ENCODE results near the gene RIMS3.
"Not testable (repeated sequence)": the region's sequence is repeated elsewhere in the genome, so short reads cannot be mapped to it uniquely, and the experiment has no call there.

The RIMS3 gene

GRCh38 chr1:40629546-40629945 is 35.9 kb downstream of the RIMS3 start:
- not testable (repeated sequence) for DNase-seq

GRCh38 chr1:40628903-40629292 is 36.6 kb downstream of the RIMS3 start:
- DNase-seq = no peak

GRCh38 chr1:40627987-40628902 is 37.2 kb downstream of the RIMS3 start:
- no peak for DNase-seq

- DNase-seq = no peak
These were observed 39.1 kb downstream of the RIMS3 start for GRCh38 chr1:40626383-40626770.

- peak; percentile 39 for DNase-seq
These were observed 39.8 kb downstream of the RIMS3 start for GRCh38 chr1:40625476-40626382.

GRCh38 chr1:40625076-40625475 is 40.4 kb downstream of the RIMS3 start:
- no peak for DNase-seq

GRCh38 chr1:40622936-40623629 is 42.4 kb downstream of the RIMS3 start:
- DNase-seq = no peak

- no peak for DNase-seq
These were observed 43.5 kb downstream of the RIMS3 start for GRCh38 chr1:40621821-40622450.

GRCh38 chr1:40620586-40621210 is 44.8 kb downstream of the RIMS3 start:
- DNase-seq = no peak

GRCh38 chr1:40620150-40620549 is 45.3 kb downstream of the RIMS3 start:
- no peak for DNase-seq

GRCh38 chr1:40618108-40618507 is 47.4 kb downstream of the RIMS3 start:
- no peak for DNase-seq

GRCh38 chr1:40612345-40612831 is 53.1 kb downstream of the RIMS3 start:
- DNase-seq = peak; percentile 63

- no peak for DNase-seq
These were observed 55.3 kb downstream of the RIMS3 start for GRCh38 chr1:40610156-40610555.

GRCh38 chr1:40607921-40608320 is 57.6 kb downstream of the RIMS3 start:
- no peak for DNase-seq

GRCh38 chr1:40606978-40607377 is 58.5 kb downstream of the RIMS3 start:
- DNase-seq = no peak

GRCh38 chr1:40606194-40606593 is 59.3 kb downstream of the RIMS3 start:
- DNase-seq = no peak

GRCh38 chr1:40599926-40600325 is 65.6 kb downstream of the RIMS3 start:
- DNase-seq = no peak

- no peak for DNase-seq
These were observed 69.9 kb downstream of the RIMS3 start for GRCh38 chr1:40595623-40596022.

GRCh38 chr1:40594187-40594531 is 71.3 kb downstream of the RIMS3 start:
- no peak for DNase-seq

- DNase-seq = no peak
These were observed 71.9 kb downstream of the RIMS3 start for GRCh38 chr1:40593449-40594186.
